GM23248 (cell line): ENCODE measurements around the gene POM121C.
"Not testable (repeated sequence)": the region's sequence is repeated elsewhere in the genome, so short reads cannot be mapped to it uniquely, and the experiment has no call there.

Experiments
- EZH2 ChIP-seq: fragments of 200-600 bp; sonication (generic); IDR thresholded peaks from 2 replicates; pipeline ENCODE4 v1.6.1; 2018; ENCODE audit warnings: antibody characterized with exemption, mild to moderate bottlenecking; ENCODE audit not compliant: insufficient read depth, poor library complexity, severe bottlenecking
- EZH2phosphoT487 ChIP-seq: fragments of 200-600 bp; sonication (generic); IDR thresholded peaks from 2 replicates; pipeline ENCODE4 v1.6.1; 2018; ENCODE audit warnings: antibody characterized with exemption, moderate library complexity, mild to moderate bottlenecking, low read depth; ENCODE audit not compliant: insufficient read depth

GRCh38 chr7:75415829-75416373, 70.2 kb downstream of the POM121C start:
- not testable (repeated sequence) for TF ChIP-seq EZH2, EZH2phosphoT487
